ENCODE results near the gene B3GALNT2.
"Not testable (repeated sequence)": the region's sequence is repeated elsewhere in the genome, so short reads cannot be mapped to it uniquely, and the experiment has no call there.

The B3GALNT2 gene
- total RNA-seq, result 14.7 to 15.6 reads per million in 2 donors

GRCh38 chr1:235504122-235504493 is at the start of gene B3GALNT2:
TSS of gene B3GALNT2 (minus strand) at chr1:235504452. CDS start at chr1:235504252, 200 bp downstream.
- DNase-seq, result no peak

DNA sequence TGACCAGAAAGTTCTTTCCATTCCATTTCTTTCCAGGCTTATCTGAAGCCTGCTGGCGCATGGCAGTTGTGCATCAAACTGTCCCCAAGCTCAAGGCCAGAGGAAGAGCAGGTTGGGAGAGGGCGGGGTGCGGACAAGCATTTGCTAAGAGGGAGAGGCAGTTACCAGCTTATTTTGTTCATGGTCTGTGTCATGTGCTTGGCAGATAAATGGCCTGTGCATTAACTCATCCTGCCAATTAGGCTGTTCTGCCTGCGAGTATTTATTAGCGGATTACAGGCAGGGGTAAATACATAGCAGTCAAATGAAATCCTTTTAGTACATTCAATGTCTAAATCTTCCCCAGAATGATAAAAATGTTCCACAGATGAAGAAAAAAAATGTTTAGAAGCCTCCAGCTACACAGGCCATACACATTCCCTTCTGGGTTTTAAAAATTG is 48.9 kb upstream of the B3GALNT2 start:
- no peak for DNase-seq

GRCh38 chr1:235552146-235552716 is 48.0 kb upstream of the B3GALNT2 start:
- no peak for DNase-seq

GRCh38 chr1:235549351-235550139 is 45.3 kb upstream of the B3GALNT2 start:
- no peak for DNase-seq

DNA sequence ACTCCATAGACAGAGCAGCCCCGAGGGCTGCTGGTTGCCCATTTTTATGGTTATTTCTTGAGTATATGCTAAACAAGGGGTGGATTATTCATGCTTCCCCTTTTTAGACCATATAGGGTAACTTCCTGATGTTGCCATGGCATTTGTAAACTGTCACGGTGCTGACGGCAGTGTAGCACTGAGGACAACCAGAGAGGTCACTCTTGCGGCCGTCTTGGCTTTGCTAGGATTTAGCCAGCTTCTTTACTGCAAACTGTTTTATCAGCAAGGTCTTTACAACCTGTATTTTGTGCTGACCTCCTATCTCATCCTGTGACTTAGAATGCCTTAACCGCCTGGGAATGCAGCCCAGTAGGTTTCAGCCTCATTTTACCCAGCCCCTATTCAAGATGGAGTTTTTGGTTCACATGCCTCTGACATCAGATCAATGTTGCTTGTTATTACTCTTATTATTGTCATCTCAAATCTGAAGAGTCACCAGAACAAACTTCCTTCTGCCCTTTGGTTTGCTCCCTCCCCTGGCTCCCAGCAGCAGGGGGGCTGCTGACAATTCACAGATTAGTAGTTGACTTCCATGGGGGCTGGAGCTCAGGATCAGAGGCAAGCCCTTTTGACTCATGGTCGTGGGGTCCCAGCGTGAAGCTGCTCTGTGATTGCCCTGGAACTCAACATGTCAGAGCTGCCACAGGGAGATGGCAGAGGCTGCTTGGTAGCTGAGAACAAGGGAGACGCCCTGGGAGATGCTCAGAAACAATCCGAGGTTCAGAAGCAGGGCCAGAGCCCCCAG is 42.3 kb upstream of the B3GALNT2 start:
- DNase-seq, result not testable (repeated sequence)

- DNase-seq, result no peak
Observed at GRCh38 chr1:235545292-235545930, 41.2 kb upstream of the B3GALNT2 start.

DNA sequence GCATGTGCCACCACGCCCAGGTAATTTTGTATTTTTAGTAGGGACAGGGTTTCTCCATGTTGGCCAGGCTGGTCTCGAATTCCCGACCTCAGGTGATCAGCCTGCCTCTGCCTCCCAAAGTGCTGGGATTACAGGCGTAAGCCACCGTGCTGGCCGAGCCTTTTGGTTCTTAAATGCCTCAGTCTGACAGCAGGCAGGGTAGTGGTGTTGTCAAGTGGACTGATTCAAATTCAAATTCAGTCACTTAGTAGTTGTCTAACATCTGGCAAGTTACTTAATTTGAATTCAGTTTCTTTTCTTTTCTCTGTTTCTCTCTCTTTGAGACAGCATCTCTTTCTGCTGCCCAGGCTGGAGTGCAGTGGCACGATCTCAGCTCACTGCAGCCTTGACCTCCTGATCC is 38.6 kb upstream of the B3GALNT2 start:
- DNase-seq, result not testable (repeated sequence)

DNA sequence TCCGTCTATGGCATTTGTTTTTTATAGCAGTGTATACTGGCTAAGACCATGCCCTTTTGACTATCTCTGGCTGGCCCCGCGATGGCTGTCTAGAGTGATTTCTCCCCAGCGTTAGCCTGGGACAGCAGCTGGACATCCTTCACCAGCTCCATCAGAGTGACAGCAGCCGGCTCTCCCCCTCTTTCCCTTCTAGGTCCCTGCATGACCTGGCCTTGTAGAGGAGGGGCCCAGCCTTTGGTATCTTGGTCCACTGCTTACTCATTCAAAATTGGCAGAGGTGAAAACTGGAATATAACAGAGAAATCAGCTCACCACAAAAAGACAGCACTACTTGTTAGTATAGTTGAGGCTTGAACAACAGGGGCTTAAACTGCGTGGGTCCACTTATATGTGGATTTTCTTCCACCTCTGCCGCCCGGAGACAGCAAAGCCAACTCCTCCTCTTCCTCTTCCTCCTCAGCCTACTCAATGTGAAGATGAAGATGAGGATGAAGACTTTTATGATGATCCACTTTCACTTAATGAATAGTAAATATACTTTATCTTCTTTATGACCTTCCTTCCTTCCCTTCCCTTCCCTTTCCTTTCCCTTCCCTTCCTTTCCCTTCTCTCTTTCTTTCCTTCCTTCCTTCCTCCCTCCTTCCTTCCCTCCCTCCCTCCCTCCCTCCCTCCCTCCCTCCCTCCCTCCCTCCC is 29.4 kb upstream of the B3GALNT2 start:
- no peak for DNase-seq

DNA sequence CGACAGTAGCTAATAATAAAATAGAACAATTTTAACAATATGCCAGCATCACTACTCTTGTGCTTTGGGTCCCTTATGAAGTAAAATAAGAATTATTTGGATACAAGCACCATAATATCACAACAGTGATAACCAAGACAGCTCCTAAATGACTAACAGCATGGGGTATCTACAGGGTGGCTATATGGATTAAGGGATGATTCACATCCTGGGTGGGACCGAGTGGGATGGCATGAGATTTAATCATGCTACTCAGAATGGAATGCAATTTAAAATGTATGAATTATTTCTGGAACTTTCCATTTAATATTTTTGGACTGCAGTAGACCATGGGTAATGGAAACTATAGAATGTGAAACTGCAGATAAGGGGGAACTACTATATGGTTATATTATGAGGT is 28.1 kb upstream of the B3GALNT2 start:
- DNase-seq, result no peak

GRCh38 chr1:235527196-235527814 is 23.1 kb upstream of the B3GALNT2 start:
- no peak for DNase-seq

DNA sequence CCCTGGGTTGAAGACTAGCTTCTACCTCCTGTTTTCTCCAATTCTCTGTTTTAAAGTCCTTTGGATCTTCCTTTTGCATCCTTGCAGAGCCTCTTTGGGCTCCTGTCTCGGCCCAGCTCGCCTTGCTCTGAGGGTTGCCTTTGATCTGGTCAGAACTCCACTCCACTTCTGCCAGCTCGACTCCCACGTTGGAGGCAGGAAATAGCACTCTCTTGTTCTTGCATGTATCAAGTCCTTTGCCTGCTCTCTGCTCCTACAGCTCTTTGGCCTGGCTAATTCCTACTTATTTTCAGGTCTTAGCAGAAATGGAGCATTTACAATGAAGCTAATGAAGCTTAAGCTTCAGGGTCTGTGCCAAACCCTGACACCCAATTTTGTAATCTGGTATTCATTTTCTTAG is 21.1 kb upstream of the B3GALNT2 start:
- DNase-seq, result no peak

GRCh38 chr1:235516862-235517446 is 12.7 kb upstream of the B3GALNT2 start:
- no peak for DNase-seq

DNA sequence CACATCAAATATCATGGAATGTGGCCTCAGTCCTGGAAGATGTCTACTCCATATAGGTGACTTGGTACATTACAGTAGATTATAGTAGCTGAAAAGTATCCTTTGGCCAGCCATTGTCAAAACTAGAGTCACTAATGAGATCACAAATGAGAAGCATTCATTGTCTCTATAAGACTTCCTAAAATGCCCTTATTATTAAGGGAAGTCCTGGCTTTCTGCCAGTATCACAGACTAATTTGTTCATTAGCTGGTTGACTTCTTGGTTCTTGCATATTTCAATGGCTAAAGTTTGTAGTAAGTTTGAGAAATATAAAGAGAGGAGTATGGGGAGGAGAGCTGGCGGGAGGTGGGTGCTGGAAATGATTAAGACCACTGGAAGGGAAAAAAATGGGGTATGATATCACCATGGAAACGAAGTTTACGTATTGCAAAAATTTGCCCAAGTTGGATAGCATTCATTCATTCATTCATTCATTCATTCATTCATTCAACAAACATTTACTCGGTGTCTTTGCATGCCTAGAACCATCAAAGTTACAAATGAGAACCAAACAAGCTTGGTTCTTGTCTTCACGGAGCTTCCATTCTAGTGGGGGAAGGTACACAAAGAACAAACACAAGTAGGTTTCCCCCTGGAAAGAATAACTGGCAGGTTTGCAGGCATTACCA is 11.7 kb upstream of the B3GALNT2 start:
- DNase-seq, result no peak

- peak in 2 of 5 experiments; percentile 36 to 58 for DNase-seq
Observed at GRCh38 chr1:235513495-235514366, 9.5 kb upstream of the B3GALNT2 start.

DNA sequence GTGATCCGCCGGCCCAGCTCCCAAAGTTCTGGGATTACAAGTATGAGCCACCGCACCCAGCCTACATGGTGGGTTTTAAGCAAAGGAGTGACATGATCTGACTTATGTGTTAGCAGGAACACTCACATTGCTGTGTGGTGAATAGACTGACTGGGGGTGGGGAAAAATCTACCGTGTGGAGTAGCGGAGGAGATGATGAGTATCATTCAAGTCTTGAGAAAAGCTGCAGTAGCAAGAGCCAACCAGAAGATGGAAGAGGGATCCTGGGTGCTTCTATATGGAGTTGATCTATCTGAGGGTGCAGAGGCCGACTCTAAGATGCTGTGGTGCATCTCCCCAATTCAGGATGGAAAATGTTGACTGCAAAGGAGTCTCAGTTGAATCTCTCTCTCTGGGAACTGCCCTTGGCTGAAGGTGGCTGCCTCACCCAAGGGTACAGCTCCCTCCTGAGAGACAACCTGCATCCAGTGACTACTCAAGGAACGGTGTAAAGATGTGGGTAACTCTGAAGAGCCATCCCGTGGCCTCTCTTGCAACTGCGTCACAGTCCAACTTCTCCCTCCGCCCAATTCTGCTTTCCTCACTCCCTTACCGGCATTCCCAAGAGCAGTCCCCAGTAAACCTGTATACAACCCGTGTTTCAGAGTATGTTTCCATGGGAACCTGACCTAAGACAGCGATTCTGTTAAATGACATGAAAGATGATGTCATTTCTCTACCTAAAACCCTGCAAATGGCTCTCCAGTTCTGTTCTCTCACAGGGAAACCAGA is 7.4 kb upstream of the B3GALNT2 start:
- no peak for DNase-seq

DNA sequence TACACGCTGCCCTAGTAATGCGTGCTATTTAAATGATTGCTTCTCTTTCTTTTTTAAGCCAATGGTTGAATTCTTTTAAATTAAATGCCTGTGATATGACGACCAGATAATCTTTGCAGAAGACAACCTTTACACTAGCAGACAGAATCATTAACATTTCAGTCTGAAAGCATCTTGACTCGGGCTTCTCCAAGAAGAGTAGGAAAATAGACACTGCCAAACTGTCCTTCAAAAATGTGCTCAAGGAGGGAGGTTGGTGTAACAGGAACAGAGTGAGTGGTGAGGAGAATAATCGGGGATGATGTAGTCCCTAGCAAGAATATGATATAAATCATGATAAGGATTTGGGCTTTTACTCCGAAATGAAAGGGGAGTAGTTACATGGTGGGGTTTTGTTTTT is 6.6 kb upstream of the B3GALNT2 start:
- no peak for DNase-seq

GRCh38 chr1:235507623-235508022 is 3.4 kb upstream of the B3GALNT2 start:
- DNase-seq, result no peak

GRCh38 chr1:235504494-235505222 is 406 bp upstream of the B3GALNT2 start:
- DNase-seq, result peak; percentile 93 to 99 (median 97)
